WI38 (cell line): ENCODE results near the gene ALMS1.
"Not testable (repeated sequence)": the region's sequence is repeated elsewhere in the genome, so short reads cannot be mapped to it uniquely, and the experiment has no call there.

Experiments
- H3K4me3 ChIP-seq: 2 replicates; pipeline ENCODE4 v1.5.1; 2011; ENCODE audit warnings: low read depth, mild to moderate bottlenecking, control low read depth, low read length
- CTCF ChIP-seq: IDR thresholded peaks from 2 replicates; pipeline ENCODE4 v1.5.1; 2012; ENCODE audit warnings: low read depth, mild to moderate bottlenecking, control low read depth, low read length

The ALMS1 gene

GRCh38 chr2:73601780-73602179 is 216.1 kb downstream of the ALMS1 start:
- no peak overlapping the region for H3K4me3 ChIP-seq
- TF ChIP-seq CTCF, result no peak

- not testable (repeated sequence) for H3K4me3 ChIP-seq
Measured at GRCh38 chr2:73603099-73603588, 217.5 kb downstream of the ALMS1 start.

- H3K4me3 ChIP-seq, result not testable (repeated sequence)
Measured at GRCh38 chr2:73604589-73604988, 219.0 kb downstream of the ALMS1 start.

- no peak for TF ChIP-seq CTCF
- H3K4me3 ChIP-seq, result no peak overlapping the region
Measured at GRCh38 chr2:73610111-73610510, 224.5 kb downstream of the ALMS1 start.

- H3K4me3 ChIP-seq, result no peak overlapping the region
- no peak for TF ChIP-seq CTCF
Measured at GRCh38 chr2:73611193-73611592, 225.6 kb downstream of the ALMS1 start.

GRCh38 chr2:73611867-73612266 is 226.2 kb downstream of the ALMS1 start:
- no peak for TF ChIP-seq CTCF
- H3K4me3 ChIP-seq, result no peak overlapping the region

- H3K4me3 ChIP-seq, result no peak overlapping the region
- no peak for TF ChIP-seq CTCF
Measured at GRCh38 chr2:73614105-73614504, 228.5 kb downstream of the ALMS1 start.

GRCh38 chr2:73614997-73615396 is 229.4 kb downstream of the ALMS1 start:
- no peak for TF ChIP-seq CTCF

GRCh38 chr2:73619925-73620324 is 234.3 kb downstream of the ALMS1 start:
- H3K4me3 ChIP-seq, result not testable (repeated sequence)

More at GRCh38 chr2:73614997-73615396, 229.4 kb downstream of the ALMS1 start:
- no peak overlapping the region for H3K4me3 ChIP-seq

- not testable (repeated sequence) for H3K4me3 ChIP-seq
Measured at GRCh38 chr2:73624036-73624435, 238.4 kb downstream of the ALMS1 start.

- H3K4me3 ChIP-seq, result not testable (repeated sequence)
Measured at GRCh38 chr2:73624625-73625024, 239.0 kb downstream of the ALMS1 start.

GRCh38 chr2:73626237-73626636 is 240.6 kb downstream of the ALMS1 start:
- H3K4me3 ChIP-seq, result not testable (repeated sequence)

GRCh38 chr2:73628493-73628892 is 242.9 kb downstream of the ALMS1 start:
- not testable (repeated sequence) for H3K4me3 ChIP-seq
